DMS 273 (cell line): Measurements from ENCODE around the gene POLR2A.

Experiments
- DNase-seq: peaks from one replicate; lab custom pipeline; 2025; ENCODE audit not compliant: unreplicated experiment; lab: John Stamatoyannopoulos, UW

Gene POLR2A

GRCh38 chr17:7502171-7502847, 18.1 kb downstream of the POLR2A start:
- no peak for DNase-seq

DNA sequence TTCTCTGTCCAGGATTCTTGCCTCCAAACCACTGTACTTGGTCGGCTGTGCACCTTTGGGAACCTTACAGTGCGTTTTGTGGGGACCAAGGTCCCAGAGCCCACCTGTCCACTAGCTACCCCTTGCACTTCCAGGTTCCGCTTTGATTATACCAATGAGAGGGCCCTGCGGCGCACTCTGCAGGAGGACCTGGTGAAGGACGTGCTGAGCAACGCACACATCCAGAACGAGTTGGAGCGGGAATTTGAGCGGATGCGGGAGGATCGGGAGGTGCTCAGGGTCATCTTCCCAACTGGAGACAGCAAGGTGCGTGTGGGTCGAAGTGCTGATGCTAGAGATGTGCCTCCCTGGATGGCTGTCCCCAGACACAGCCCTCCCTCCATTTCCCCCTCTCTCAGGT, 18.8 kb downstream of the POLR2A start:
- DNase-seq = peak; percentile 28

- no peak for DNase-seq
Observed at GRCh38 chr17:7503521-7503920, 19.4 kb downstream of the POLR2A start.

DNA sequence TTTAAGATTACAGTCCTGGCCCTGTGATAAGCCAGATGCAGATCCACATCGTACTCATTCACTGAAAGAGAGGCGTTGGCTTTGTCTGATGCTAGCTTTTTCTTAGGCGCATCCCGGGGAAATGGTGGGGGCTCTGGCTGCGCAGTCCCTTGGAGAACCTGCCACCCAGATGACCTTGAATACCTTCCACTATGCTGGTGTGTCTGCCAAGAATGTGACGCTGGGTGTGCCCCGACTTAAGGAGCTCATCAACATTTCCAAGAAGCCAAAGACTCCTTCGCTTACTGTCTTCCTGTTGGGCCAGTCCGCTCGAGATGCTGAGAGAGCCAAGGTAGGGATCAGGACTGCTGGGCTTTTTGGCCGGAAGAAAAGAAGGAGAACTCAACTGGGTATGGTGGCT, 24.0 kb downstream of the POLR2A start:
- DNase-seq = no peak

DNA sequence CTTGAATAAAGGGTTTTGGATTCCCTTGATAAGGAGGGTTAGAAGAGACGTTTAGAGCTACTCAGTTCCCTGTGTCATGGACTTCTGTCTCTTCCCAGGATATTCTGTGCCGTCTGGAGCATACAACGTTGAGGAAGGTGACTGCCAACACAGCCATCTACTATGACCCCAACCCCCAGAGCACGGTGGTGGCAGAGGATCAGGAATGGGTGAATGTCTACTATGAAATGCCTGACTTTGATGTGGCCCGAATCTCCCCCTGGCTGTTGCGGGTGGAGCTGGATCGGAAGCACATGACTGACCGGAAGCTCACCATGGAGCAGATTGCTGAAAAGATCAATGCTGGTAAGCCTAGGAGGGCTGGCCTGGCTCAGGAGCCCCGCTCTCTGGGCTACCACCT, 24.7 kb downstream of the POLR2A start:
- DNase-seq = no peak

GRCh38 chr17:7509937-7510336, 25.8 kb downstream of the POLR2A start:
- DNase-seq = no peak

- DNase-seq = no peak
Observed at GRCh38 chr17:7511108-7511507, 26.9 kb downstream of the POLR2A start.

DNA sequence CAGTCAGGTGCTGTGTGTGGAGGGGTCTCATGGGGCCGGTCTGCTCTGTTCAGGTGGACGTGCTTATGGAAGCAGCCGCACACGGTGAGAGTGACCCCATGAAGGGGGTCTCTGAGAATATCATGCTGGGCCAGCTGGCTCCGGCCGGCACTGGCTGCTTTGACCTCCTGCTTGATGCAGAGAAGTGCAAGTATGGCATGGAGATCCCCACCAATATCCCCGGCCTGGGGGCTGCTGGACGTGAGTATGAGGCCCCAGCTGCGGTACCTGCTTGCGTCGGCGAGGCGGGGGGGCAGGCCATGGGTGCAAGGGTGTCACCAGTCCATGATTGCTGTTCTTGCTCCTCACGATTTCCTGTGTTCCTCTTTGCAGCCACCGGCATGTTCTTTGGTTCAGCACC, 27.9 kb downstream of the POLR2A start:
- no peak for DNase-seq

DNA sequence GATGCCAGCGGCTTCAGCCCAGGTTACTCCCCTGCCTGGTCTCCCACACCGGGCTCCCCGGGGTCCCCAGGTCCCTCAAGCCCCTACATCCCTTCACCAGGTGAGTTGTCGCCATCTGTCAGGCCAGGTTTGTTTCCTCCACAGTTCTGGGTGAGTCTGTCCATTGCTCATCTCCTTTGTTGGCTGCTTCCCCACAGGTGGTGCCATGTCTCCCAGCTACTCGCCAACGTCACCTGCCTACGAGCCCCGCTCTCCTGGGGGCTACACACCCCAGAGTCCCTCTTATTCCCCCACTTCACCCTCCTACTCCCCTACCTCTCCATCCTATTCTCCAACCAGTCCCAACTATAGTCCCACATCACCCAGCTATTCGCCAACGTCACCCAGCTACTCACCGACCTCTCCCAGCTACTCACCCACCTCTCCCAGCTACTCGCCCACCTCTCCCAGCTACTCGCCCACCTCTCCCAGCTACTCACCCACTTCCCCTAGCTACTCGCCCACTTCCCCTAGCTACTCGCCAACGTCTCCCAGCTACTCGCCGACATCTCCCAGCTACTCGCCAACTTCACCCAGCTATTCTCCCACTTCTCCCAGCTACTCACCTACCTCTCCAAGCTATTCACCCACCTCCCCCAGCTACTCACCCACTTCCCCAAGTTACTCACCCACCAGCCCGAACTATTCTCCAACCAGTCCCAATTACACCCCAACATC, 28.8 kb downstream of the POLR2A start:
- DNase-seq = no peak

- no peak for DNase-seq
Observed at GRCh38 chr17:7513850-7514419, 29.8 kb downstream of the POLR2A start.

DNA sequence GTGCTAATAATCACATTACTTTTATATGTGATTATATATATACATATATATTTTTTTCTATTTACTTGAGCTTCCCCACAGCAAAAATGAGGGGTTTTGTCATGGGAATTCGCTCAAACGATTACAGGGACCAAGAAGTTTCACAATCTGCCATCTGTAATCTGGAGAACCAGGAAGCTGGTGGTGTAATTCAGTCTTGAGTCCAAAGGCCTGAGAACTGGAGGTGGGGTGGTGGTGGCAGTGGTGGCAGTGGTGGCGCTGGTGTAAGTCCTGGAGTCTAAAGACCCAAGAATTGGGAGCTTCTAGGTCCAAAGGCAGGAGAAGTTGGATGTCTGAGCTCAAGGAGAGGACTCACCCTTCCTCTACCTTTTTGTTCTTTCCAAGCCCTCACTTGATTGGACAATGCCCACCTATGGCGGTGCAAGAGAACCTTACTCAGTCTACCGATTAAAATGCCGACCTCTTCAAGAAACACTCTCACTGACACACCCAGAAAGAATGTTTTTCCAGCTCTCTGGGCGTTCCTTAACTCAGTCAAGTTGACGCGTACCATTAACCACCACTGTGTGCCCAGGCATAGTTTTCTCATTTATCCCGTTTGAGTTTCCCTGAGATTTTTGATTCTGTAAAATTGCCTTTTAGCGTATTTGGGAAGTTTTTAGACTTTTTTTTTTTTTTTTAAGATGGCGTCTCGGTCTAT, 31.9 kb downstream of the POLR2A start:
- DNase-seq = no peak

DNA sequence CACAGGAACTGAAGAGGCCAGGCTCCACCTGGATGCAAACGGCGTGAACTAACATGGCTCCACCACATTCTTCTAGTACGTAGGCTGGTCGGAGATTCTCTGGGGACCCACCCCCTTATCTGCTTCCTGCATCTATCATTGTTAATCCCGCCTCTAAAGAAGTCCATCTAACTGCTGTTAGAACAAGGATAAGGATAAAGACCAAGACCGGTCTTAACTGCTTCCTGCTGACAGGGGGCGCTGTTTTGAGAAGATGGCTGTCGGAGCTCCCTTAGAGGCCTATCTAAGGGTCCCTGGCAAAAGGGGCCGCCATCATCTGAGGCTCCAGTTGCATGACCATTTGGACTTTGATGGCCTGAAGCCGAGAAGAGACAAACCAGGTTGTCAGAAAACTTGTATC, 38.9 kb downstream of the POLR2A start:
- DNase-seq = peak; percentile 42

DNA sequence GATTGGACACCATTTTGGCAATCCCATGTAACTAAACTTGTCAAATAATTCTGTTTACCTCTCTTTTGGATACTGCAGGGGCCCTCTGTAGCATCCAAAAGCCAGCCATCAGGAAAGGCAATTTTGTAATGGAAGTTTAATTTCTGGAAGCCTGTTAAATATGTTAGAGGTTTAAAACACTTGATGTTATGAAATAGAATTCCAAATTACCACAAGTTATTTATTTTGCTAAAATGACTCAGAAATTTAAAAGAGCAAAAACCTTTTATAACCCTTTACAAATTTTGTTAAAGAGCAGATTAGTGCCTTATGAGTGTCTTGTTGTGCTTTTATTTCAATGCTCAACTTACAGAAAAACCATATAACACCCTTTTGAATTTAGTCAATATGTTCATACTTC, 44.7 kb downstream of the POLR2A start:
- no peak for DNase-seq

GRCh38 chr17:7530023-7530900, 46.1 kb downstream of the POLR2A start:
- no peak for DNase-seq

DNA sequence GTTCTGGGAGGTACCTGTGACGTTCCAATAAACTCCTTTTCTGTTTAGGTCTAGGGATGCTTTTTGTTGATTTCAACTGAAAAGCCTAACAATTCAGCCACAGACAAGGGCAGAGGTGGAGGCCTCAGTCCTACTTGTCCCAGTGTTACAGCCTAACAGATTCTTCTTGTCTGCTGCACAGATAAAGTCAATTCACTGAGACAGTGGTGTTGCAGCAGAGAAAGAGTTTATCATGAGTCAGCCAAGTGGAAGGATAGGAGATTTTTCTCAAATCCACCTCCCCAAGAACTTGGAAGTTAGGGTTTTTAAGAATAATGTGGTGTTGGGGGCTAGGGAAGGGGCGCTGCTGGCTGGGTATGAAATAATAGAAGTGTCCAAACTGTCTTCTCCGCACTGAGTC, 53.9 kb downstream of the POLR2A start:
- DNase-seq = no peak

DNA sequence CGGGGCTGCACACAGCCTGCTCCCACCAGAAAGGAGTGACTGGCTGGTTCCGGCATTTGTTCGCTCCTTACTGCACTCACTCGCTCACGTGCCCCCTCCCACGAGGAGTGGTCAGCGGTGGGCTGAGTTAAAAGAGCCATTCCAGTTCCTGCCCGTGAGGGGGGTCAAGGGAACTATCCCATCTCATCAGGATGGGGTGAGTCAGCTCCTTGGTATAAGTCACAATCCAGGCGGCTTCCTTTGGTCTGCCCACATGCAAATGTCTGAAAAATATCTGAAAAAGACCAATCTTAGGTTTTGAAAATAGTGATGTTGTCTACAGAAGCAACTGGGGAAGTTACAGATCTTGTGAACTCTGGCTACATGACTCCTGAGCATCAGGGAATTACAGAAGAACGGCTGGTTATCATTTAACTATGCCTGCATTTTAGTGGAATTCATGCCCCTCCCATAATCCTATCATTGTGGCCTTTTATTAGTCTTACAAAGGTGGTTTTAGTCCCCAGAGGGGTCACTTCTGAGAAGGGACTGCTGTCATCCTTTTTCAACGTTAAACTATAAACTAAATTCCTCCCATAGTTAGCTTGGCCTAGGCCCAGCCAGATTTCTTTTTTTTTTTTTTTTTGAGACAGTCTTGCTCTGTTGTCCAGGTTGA, 54.9 kb downstream of the POLR2A start:
- DNase-seq = no peak

DNA sequence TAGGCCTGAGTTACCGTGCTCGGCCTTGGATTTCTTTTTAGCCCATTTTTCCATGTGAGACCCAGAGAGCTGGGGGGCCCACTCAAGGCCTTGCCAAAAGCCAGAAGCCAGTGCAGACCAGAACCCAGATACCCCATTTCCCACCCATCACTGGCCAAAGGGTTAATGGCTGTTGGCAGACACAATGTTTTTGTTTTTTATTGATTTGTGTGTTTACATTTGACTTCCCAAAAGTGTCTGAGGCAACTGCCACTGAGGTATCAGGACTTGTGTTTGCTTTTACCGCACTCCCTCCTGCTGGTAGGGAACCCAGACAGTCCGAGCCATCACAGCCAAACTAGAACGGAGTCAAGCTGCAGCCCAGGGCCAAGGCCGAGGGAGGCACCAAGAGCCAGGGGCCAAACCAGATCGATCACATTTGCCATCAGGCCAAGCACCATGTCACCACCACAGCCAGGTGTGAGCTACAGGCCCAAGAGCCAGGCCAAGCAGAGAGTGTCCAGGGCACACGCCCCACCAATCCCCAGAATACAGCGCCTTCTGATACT, 57.0 kb downstream of the POLR2A start:
- DNase-seq = no peak

DNA sequence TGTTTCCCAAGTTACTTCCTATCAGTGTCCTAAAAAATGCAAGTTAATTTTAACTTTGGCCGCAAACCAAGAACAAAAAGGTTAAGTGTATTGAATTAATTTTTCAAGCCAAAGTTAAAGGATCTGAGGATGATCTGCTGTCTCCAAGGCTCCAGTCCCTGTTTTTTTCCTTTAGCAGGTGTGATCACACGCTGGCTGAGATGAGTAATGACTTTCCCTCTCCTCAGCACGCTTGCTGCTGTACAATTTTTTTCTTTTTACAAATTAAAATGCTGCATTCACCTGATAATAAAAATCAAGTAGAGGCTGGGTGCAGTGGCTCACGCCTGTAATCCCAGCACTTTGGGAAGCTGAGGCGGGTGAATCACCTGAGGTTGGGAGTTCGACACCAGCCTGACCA, 60.7 kb downstream of the POLR2A start:
- DNase-seq = no peak

DNA sequence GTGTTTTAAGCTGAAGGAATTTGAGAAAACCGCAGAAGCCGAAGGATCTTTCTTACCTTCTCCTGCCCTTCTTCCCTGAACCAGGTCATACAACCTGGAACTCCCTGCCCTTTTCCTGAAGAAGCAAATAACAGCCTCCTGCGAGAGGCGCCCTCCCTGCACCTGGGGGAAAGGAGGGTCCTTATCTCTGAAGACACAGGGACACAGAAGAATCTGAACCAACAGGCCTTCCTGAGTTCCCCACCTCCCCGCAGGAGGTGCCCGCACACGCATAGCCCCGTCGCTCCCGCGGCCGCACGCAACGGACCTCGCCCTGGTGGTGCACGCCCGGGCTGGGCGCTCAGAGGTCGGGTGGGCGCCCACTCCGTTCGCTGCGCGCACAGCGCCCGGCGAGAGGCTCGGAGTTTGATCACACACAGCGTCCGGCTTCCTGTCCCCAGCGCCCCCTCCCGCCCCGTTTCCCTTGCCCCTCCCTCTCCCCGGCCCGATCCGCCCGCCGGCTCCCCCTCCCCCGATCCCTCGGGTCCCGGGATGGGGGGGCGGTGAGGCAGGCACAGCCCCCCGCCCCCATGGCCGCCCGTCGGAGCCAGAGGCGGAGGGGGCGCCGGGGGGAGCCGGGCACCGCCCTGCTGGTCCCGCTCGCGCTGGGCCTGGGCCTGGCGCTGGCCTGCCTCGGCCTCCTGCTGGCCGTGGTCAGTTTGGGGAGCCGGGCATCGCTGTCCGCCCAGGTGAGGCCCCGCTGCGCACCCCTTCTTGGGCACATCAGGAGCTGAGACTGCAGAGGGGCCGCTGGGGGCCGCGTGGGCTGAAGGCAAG, 64.6 kb downstream of the POLR2A start, which contains the start of gene TNFSF12:
Gene TNFSF12, plus strand, starts transcription at position 474 of the 816 bp plus-strand sequence. Its CDS starts 96 bp downstream, at position 570.
- DNase-seq = peak; percentile 19
